T-helper 22 cell (primary cell): ENCODE results near the gene ZNF469.
"Not testable (repeated sequence)": the region's sequence is repeated elsewhere in the genome, so short reads cannot be mapped to it uniquely, and the experiment has no call there.

ENCODE experiments used
- DNase-seq: peaks from one replicate; pipeline ENCODE4 v3.0.0-alpha.2; 2020; ENCODE audit warnings: low read depth

Gene ZNF469

DNA sequence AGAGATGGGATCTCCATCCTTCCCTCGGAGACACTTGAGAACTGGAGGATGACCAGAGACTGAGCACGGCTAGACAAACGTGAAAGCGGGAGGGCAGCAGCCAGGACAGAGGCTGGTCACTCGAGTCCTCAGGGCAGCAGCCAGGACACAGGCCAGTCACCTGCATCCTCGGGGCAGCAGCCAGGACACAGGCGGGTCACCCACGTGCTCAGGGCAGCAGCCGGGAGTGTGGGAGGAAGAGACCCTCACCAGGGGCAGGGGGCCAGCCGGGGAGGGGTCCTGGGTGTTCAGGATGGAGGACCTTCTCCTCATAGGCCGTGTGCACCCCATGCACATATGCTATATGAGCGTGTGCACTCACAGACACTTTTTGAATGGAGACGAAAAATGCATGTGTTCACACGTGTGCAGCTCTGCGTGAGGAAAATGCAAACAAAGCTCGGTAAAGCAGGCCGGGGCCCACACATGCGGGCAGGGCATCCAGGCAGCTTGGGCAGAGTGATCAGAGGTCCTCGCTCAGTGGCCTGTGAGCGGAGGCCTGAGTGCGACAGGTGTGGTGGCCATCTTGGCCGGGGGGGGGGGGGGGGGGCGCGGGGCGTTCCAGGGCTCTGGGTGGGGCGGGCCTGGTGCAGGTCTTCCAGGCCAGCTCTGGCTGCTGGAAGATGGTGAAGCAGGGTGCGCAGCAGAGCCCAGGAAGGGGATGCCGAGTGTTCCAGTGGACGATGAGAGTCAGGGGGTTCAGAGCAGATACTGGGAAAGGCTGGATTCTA is 26.7 kb downstream of the ZNF469 start:
- no peak for DNase-seq

GRCh38 chr16:88410297-88410968 is 27.7 kb downstream of the ZNF469 start:
- DNase-seq = not testable (repeated sequence)

GRCh38 chr16:88411951-88412576 is 29.3 kb downstream of the ZNF469 start:
- DNase-seq = no peak

- DNase-seq = no peak
Measured at GRCh38 chr16:88412766-88413165, 30.0 kb downstream of the ZNF469 start.

DNA sequence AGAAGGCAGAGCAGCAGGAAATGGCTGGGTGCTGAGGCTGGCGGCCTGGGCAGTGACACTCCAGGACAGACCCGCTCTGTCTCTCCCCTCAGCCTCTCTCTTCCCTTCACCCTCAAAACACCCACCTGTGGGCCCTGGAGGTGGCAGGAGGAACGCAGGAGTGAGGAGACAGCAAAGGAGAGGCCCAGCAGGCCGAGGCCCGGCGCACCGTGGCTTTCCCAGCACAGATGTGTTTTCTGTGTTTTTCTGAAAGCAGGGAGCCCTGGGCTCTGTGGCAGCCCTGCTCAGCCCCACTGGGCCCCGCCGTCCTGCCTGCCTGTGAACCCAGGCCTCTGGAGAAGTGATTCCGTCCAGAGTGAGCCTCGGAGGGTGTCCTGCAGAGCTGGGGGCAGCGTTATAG is 30.5 kb downstream of the ZNF469 start:
- DNase-seq = no peak

- DNase-seq = no peak
Measured at GRCh38 chr16:88413631-88414030, 30.9 kb downstream of the ZNF469 start.

- no peak for DNase-seq
Measured at GRCh38 chr16:88414521-88415380, 32.0 kb downstream of the ZNF469 start.

- DNase-seq = no peak
Measured at GRCh38 chr16:88415381-88415705, 32.6 kb downstream of the ZNF469 start.

DNA sequence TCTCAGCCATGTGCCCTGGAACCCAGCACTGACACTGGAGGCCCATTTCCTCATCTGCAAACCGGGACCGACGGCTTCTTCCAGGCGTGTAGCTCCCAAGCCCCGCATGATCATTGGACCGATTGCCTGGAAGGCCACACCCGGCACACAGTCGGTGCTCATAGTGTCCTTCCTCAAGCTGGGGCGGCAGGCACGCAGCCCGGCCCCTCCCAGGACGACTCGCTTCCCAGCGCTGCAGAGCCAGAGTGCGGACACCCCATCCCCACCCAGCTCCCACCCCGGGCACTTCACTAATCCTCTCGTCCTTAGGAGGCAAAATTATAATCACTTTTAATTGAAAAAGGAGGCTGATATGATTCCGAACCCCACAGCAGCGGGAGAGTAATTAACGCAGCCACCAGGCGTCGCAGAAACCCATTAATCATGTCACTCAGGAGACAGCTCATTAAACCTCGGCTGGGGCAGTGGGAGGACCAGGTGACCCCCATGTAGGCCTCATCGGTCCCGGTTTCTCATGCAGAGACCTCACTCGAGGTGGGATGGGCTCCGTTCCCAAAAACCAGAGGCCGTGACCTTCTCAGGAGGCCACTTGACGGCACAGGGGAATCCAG is 33.1 kb downstream of the ZNF469 start:
- no peak for DNase-seq

DNA sequence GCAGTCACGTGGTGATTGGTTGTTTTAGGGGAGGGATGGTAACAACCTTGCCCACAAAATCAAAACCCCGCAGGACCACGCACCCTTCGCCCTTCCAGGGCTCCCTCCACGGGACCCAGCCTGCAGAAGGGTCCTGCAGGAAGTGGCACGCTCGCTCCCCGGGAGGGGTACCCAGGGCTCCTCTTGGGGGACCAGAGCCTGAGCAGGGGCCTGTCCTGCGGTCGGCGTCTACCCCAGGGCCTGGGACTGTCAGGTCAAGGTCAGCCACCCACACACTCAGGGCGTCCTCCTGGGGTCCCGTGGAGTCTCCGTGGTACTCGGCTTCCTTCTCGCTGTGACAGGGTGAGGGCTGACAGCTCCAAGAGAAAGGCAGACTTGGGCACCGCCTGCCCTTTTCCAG is 33.9 kb downstream of the ZNF469 start:
- DNase-seq = no peak

DNA sequence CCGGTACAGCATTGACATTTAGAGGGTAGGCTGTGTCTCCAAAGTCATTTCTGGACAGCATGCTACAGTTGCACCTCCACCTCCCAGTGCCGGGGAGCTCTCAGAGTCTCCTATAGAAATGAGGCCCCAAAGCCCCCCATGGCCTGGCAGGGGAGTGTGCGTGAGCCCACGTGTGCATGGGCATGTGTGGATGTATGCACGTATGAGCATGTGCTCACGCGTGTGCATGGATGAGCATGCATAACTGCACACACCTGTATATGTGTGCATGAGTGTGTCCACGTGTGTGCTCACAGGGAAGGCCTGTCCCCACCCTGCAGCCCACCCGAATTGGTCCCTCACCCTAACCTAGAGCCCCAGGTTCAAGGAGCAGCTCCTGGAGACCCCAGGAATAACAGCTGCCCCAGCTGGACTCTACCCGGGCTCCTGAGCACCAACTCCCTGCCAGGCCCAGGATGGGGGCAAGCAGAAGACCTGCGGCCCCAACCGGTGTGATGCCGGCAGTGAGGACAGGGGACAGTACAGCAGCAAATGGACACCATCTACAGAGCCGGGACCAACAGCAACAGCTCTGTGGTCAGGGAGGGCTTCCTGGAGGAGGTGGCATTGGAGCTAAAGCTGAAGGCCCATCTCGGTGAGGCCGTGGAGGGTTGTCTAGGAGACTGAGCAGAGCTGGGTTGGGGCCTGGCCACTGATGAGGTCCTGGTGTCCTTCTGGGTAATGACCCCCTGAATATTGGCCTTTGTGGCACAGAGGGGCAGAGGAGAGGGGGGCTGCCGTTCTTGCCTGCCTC is 35.1 kb downstream of the ZNF469 start:
- DNase-seq = no peak

DNA sequence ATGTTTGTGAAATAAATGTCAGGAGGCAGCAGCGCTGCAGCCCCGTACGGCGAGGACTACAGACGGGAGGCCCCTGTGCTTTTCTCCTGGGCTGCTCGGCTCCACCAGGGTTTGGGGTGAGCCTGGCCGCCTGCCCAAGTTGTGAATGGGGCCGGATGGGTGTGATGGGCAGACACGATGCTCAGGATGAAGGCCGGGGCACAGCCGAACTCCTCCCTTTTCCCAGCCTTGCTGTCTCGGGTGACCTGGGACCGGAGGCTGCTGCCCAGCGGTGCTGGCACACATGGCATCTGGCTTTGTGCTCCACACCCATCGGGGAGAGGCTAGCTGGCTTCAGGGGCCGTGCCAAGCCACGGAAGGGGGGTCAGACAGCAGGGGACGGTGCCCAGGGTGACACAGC is 36.1 kb downstream of the ZNF469 start:
- DNase-seq = no peak

DNA sequence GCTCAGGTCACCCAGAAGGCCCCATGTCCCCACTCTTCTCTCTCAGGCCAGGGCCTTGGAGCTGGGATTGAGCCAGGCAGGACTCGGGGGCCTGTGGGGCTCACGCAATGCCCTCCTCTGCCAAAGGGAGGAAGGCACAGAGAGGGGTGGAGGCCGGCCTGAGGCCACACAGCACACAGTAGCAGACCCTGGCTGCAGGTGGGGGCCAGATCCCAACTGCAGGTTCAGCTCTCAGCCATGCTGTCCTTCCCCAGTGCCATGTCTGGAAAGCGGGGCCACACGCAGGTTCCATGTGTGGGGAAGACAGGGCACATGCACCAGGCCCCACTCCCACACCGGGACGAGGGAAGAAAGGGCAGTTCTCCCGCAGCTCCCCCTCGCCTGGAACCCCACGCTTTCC is 37.0 kb downstream of the ZNF469 start:
- no peak for DNase-seq

DNA sequence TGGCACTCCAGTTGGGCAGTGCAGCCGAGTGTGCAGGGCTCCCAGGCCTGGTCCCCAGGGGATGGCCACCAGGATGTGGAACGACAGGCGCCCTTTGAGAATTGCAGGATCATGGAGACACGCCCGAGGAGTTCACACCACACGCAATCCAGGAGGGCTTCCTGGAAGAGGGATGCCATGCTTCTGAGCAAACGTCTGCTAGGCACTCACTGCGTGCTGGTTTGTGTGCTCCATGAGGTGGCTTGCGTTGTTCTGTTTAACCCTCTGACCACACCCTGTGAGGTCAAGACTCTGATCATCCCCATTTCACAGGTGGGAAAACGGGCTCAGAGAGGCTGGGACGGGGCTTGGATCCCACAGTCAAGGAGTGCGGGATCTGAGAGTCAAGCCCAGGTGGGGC is 37.7 kb downstream of the ZNF469 start:
- no peak for DNase-seq

GRCh38 chr16:88421301-88421700 is 38.5 kb downstream of the ZNF469 start:
- no peak for DNase-seq

- DNase-seq = no peak
Measured at GRCh38 chr16:88421871-88422433, 39.2 kb downstream of the ZNF469 start.

DNA sequence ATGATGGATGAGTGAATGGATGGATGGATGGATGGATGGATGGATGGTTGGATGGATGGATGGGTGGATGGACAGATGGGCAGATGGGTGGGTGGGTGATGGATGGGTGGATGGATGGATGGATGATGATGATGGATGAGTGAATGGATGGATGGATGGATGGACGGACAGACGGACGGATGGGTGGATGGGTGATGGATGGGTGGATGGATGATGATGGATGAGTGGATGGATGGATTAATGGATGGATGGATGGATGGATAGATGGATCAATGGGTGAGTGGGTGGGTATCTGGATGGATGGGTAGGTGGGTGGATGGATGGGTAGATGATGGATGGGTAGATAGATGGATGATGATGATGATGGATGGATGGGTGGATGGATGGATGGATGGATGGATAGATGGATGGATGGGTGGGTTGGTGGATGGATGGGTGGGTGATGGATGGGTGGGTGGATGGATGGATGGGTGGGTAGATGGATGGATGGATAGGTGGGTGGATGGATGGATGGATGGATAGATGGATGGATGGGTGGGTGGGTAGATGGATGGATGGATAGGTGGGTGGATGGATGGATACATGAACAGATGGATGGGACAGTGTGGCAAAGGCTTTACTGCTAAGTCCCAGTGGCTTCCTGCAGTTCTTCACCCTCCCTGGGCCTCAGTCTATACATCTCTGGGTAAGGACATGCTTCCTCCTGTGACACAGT is 40.1 kb downstream of the ZNF469 start:
- DNase-seq = no peak

GRCh38 chr16:88423448-88423850 is 40.7 kb downstream of the ZNF469 start:
- no peak for DNase-seq

GRCh38 chr16:88424587-88425235 is 42.0 kb downstream of the ZNF469 start:
- DNase-seq = no peak

- no peak for DNase-seq
Measured at GRCh38 chr16:88426018-88426417, 43.3 kb downstream of the ZNF469 start.
